GM12875 (cell line): ENCODE measurements around the gene HOXA7.

Source experiments
- H3K4me3 ChIP-seq: one replicate; pipeline ENCODE4 v1.5.1; 2011; ENCODE audit warnings: low read depth, low read length, control low read depth
- CTCF ChIP-seq: IDR thresholded peaks from 2 replicates; pipeline ENCODE4 v1.5.1; 2011; ENCODE audit warnings: low read depth, mild to moderate bottlenecking, control low read depth, inconsistent platforms, low read length, moderate library complexity, borderline replicate concordance; ENCODE audit not compliant: insufficient read depth

HOXA7 gene

GRCh38 chr7:27183682-27184336, 27.3 kb upstream of the HOXA7 start:
- TF ChIP-seq CTCF, result no peak
- no peak overlapping the region for H3K4me3 ChIP-seq

- TF ChIP-seq CTCF, result no peak
- no peak overlapping the region for H3K4me3 ChIP-seq
These were observed 26.6 kb upstream of the HOXA7 start for GRCh38 chr7:27182861-27183681.

GRCh38 chr7:27182285-27182841, 25.9 kb upstream of the HOXA7 start:
- no peak for TF ChIP-seq CTCF
- H3K4me3 ChIP-seq, result no peak overlapping the region

GRCh38 chr7:27181795-27182275, 25.4 kb upstream of the HOXA7 start:
- no peak for TF ChIP-seq CTCF

GRCh38 chr7:27180431-27181420, 24.3 kb upstream of the HOXA7 start:
- H3K4me3 ChIP-seq, result no peak overlapping the region
- TF ChIP-seq CTCF, result no peak

More at GRCh38 chr7:27181795-27182275, 25.4 kb upstream of the HOXA7 start:
- no peak overlapping the region for H3K4me3 ChIP-seq
